ENCODE results near the gene TRDN. TPM values are rescaled to one million over a fixed set of nuclear protein-coding genes. Genes with fewer than 3 reads are reported as not detected.
"Not testable (repeated sequence)": the region's sequence is repeated elsewhere in the genome, so short reads cannot be mapped to it uniquely, and the experiment has no call there.

The TRDN gene
- total and polyA plus RNA-seq, 2 donors (not counting 1 experiment from before 2014, with no cell fraction given): not detected

GRCh38 chr6:123323452-123324329 is 313.1 kb downstream of the TRDN start:
- DNase-seq (ENCODE audit: low read depth in 2 of 2): peak; percentile 11 to 57
- Histone ChIP-seq H3K27me3 (ENCODE audit: control insufficient read depth, insufficient read depth, low read length) (no peaks in the 10 kb centered on the region), H3K4me1 (ENCODE audit: control insufficient read depth, extremely low read depth, insufficient read depth, low read length) (no peaks in the 10 kb centered on the region), H3K4me2 (ENCODE audit: extremely low read depth, insufficient read depth, low read length) (no peak overlapping the region), H2AFZ (ENCODE audit: low read length) (no peak overlapping the region), H3K36me3 (ENCODE audit: control insufficient read depth, insufficient read depth, low read length) (no peaks in the 10 kb centered on the region), H3K9ac (ENCODE audit: insufficient read depth, low read length) (no peak overlapping the region), H3K79me2 (ENCODE audit: control insufficient read depth, insufficient read depth, low read length) (no peaks in the 10 kb centered on the region), H3K4me3 (replicated peaks in 1 of 4; ENCODE audit: control extremely low read depth in 1 of 4, insufficient read depth in 1 of 4, low read depth in 3 of 4, low read length in 4 of 4) (no peak overlapping the region), H3K9me3 (ENCODE audit: control insufficient read depth, insufficient read depth, low read depth, low read length) (no peaks in the 10 kb centered on the region), H3K27ac (ENCODE audit: insufficient read depth, low read length) (no peak overlapping the region), H4K20me1 (ENCODE audit: control insufficient read depth, extremely low read depth, insufficient read depth, low read length) (no peaks in the 10 kb centered on the region)
- TF ChIP-seq EZH2 (IDR thresholded peaks at IDR 0.05; ENCODE audit: low read length, missing control alignments) (no peak), CTCF (conservative IDR thresholded peaks at IDR 0.05 in 1 of 2, IDR thresholded peaks at IDR 0.05 in 1 of 2; ENCODE audit: low read depth in 1 of 2, low read length in 2 of 2) (no peak)

DNA sequence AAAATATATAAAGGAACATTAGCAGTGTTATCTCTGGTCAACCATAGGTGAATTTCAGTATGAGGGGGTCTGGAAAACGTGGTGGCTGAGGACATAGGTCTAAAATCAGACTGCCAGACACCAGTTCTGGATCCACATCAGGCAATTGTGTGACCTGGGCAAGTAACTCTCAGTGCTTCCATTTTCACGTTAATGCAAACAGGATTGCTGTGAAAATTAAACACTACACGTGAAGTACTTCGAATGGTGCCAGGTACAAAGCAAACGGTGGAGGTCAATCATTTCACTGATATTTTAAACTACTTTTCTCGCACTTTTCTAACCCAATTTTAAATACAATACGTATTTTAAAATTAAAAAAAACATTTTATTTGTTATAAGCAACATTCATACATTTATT is 315.7 kb downstream of the TRDN start:
- Histone ChIP-seq H3K9ac (ENCODE audit: insufficient read depth, low read length) (no peak overlapping the region), H3K36me3 (ENCODE audit: control insufficient read depth, insufficient read depth, low read length) (no peaks in the 10 kb centered on the region), H3K4me2 (ENCODE audit: extremely low read depth, insufficient read depth, low read length) (no peak overlapping the region), H4K20me1 (ENCODE audit: control insufficient read depth, extremely low read depth, insufficient read depth, low read length) (no peaks in the 10 kb centered on the region), H3K4me1 (ENCODE audit: control insufficient read depth, extremely low read depth, insufficient read depth, low read length) (no peaks in the 10 kb centered on the region), H2AFZ (ENCODE audit: low read length) (no peak overlapping the region), H3K27me3 (ENCODE audit: control insufficient read depth, insufficient read depth, low read length) (no peaks in the 10 kb centered on the region), H3K27ac (ENCODE audit: insufficient read depth, low read length) (no peak overlapping the region), H3K9me3 (ENCODE audit: control insufficient read depth, insufficient read depth, low read depth, low read length) (no peaks in the 10 kb centered on the region), H3K79me2 (ENCODE audit: control insufficient read depth, insufficient read depth, low read length) (no peaks in the 10 kb centered on the region), H3K4me3 (replicated peaks in 1 of 4; ENCODE audit: control extremely low read depth in 1 of 4, insufficient read depth in 1 of 4, low read depth in 3 of 4, low read length in 4 of 4) (no peak overlapping the region)
- no peak for DNase-seq (ENCODE audit: low read depth in 2 of 2)
- TF ChIP-seq EZH2 (IDR thresholded peaks at IDR 0.05; ENCODE audit: low read length, missing control alignments) (no peak), CTCF (conservative IDR thresholded peaks at IDR 0.05 in 1 of 2, IDR thresholded peaks at IDR 0.05 in 1 of 2; ENCODE audit: low read depth in 1 of 2, low read length in 2 of 2) (no peak)

DNA sequence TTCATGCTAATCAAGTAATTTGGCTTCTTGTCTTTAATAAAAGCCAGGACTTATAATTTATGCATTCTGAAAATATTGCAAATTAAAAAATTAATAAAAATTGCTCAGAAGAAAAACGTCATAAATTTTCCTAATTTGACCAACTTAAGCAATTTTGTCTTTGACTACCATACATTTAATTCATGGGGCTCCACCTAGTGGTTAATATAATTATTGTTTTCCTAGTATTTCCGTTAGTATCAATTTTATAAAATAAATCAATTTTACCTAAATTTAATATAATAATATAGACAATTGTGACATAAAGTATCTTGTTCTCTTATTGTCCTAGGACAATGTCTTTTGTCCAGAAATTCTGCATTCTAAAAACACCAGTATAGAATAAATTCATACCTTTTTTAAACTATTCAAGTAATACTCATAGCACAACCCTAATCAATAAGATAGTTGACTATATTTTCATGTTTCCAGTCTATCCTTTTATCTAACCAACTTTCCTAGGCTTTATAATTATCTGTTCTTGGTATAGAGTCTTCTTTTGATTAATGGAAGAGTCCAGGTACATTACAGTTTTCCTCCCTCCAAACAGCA is 319.9 kb downstream of the TRDN start:
- TF ChIP-seq CTCF (conservative IDR thresholded peaks at IDR 0.05 in 1 of 2, IDR thresholded peaks at IDR 0.05 in 1 of 2; ENCODE audit: low read depth in 1 of 2, low read length in 2 of 2) (peak in 1 of 2 donors; percentile 25), EZH2 (IDR thresholded peaks at IDR 0.05; ENCODE audit: low read length, missing control alignments) (no peak)
- no peaks in the 10 kb centered on the region for H4K20me1 ChIP-seq (ENCODE audit: control insufficient read depth, extremely low read depth, insufficient read depth, low read length)
- DNase-seq (ENCODE audit: low read depth in 2 of 2): peak; percentile 2 to 37

DNA sequence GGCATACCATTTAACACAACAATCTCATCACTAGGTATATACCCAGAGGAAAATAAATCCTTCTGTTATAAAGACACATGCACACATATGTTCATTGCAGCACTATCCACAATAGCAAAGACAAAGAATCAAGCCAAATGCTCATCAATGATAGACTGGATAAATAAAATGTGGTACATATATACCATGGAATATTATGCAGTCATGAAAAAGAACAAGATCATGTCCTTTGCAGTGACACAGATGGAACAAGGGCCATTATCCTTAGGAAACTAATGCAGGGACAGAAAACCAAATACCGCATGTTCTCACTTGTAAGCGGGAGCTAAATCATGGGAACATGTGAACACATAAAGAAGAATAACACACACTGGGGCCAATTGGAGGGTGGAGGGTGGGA is 322.3 kb downstream of the TRDN start:
- H3K79me2 ChIP-seq (ENCODE audit: control insufficient read depth, insufficient read depth, low read length): not testable (repeated sequence)

More for the DNA sequence above, 319.9 kb downstream of the TRDN start:
- no peak overlapping the region for H3K27ac ChIP-seq (ENCODE audit: insufficient read depth, low read length)
- no peaks in the 10 kb centered on the region for H3K27me3 ChIP-seq (ENCODE audit: control insufficient read depth, insufficient read depth, low read length)
- no peak overlapping the region for H3K4me2 ChIP-seq (ENCODE audit: extremely low read depth, insufficient read depth, low read length)
- no peaks in the 10 kb centered on the region for H3K36me3 ChIP-seq (ENCODE audit: control insufficient read depth, insufficient read depth, low read length)
- H3K9ac ChIP-seq (ENCODE audit: insufficient read depth, low read length): no peak overlapping the region
- no peak overlapping the region for H3K4me3 ChIP-seq (replicated peaks in 1 of 4; ENCODE audit: control extremely low read depth in 1 of 4, insufficient read depth in 1 of 4, low read depth in 3 of 4, low read length in 4 of 4)
- no peaks in the 10 kb centered on the region for H3K79me2 ChIP-seq (ENCODE audit: control insufficient read depth, insufficient read depth, low read length)
- H3K4me1 ChIP-seq (ENCODE audit: control insufficient read depth, extremely low read depth, insufficient read depth, low read length): no peaks in the 10 kb centered on the region
- H3K9me3 ChIP-seq (ENCODE audit: control insufficient read depth, insufficient read depth, low read depth, low read length): no peaks in the 10 kb centered on the region
- H2AFZ ChIP-seq (ENCODE audit: low read length): no peak overlapping the region

More for the DNA sequence above, 322.3 kb downstream of the TRDN start:
- H3K36me3 ChIP-seq (ENCODE audit: control insufficient read depth, insufficient read depth, low read length); H3K27me3 ChIP-seq (ENCODE audit: control insufficient read depth, insufficient read depth, low read length); H3K4me3 ChIP-seq (replicated peaks in 1 of 4; ENCODE audit: control extremely low read depth in 1 of 4, insufficient read depth in 1 of 4, low read depth in 3 of 4, low read length in 4 of 4); H3K9ac ChIP-seq (ENCODE audit: insufficient read depth, low read length); H4K20me1 ChIP-seq (ENCODE audit: control insufficient read depth, extremely low read depth, insufficient read depth, low read length); H3K9me3 ChIP-seq (ENCODE audit: control insufficient read depth, insufficient read depth, low read depth, low read length); H3K4me2 ChIP-seq (ENCODE audit: extremely low read depth, insufficient read depth, low read length); H3K27ac ChIP-seq (ENCODE audit: insufficient read depth, low read length); DNase-seq (ENCODE audit: low read depth in 2 of 2); H2AFZ ChIP-seq (ENCODE audit: low read length); H3K4me1 ChIP-seq (ENCODE audit: control insufficient read depth, extremely low read depth, insufficient read depth, low read length): not testable (repeated sequence)
